IPS-18c (cell line): ENCODE data around the gene PTPN7.

Source experiments
- H3K4me3 ChIP-seq: 2 replicates; pipeline ENCODE4 v1.7.0; 2013; ENCODE audit warnings: low read depth, mild to moderate bottlenecking, low read length, moderate library complexity; ENCODE audit not compliant: insufficient read depth
- H3K9me3 ChIP-seq: one replicate; pipeline ENCODE4 v1.6.1; 2013; ENCODE audit warnings: mild to moderate bottlenecking, low read length, moderate library complexity; ENCODE audit not compliant: control insufficient read depth, insufficient read depth

Gene PTPN7

GRCh38 chr1:202160377-202160940 is at the start of gene PTPN7:
PTPN7 (minus strand) TSS chr1:202160602; CDS start chr1:202159402, 1,200 bp downstream.
- no peak within 1 kb of the TSS for H3K4me3 ChIP-seq

GRCh38 chr1:202208351-202208857 is 48.0 kb upstream of the PTPN7 start:
- no peaks in the 10 kb centered on the region for H3K9me3 ChIP-seq

More at GRCh38 chr1:202160377-202160940, at the start of gene PTPN7:
- H3K9me3 ChIP-seq: peaks cover 3% of the 10 kb centered on the region

GRCh38 chr1:202207292-202207691 is 46.9 kb upstream of the PTPN7 start:
- no peaks in the 10 kb centered on the region for H3K9me3 ChIP-seq
- H3K4me3 ChIP-seq: no peak overlapping the region

More at GRCh38 chr1:202208351-202208857, 48.0 kb upstream of the PTPN7 start:
- no peak overlapping the region for H3K4me3 ChIP-seq

GRCh38 chr1:202205523-202206190 is 45.3 kb upstream of the PTPN7 start:
- Histone ChIP-seq H3K9me3 (no peaks in the 10 kb centered on the region), H3K4me3 (no peak overlapping the region)

GRCh38 chr1:202204065-202204464 is 43.7 kb upstream of the PTPN7 start:
- no peak overlapping the region for H3K4me3 ChIP-seq
- no peaks in the 10 kb centered on the region for H3K9me3 ChIP-seq

- H3K9me3 ChIP-seq: no peaks in the 10 kb centered on the region
These were observed 43.0 kb upstream of the PTPN7 start for GRCh38 chr1:202203238-202204039.

GRCh38 chr1:202202500-202203168 is 42.2 kb upstream of the PTPN7 start:
- Histone ChIP-seq H3K4me3 (no peak overlapping the region), H3K9me3 (no peaks in the 10 kb centered on the region)

More at GRCh38 chr1:202203238-202204039, 43.0 kb upstream of the PTPN7 start:
- no peak overlapping the region for H3K4me3 ChIP-seq

- Histone ChIP-seq H3K9me3 (no peaks in the 10 kb centered on the region), H3K4me3 (no peak overlapping the region)
These were observed 41.6 kb upstream of the PTPN7 start for GRCh38 chr1:202201971-202202370.

GRCh38 chr1:202201266-202201665 is 40.9 kb upstream of the PTPN7 start:
- Histone ChIP-seq H3K4me3 (no peak overlapping the region), H3K9me3 (no peaks in the 10 kb centered on the region)

GRCh38 chr1:202200669-202201068 is 40.3 kb upstream of the PTPN7 start:
- Histone ChIP-seq H3K4me3 (no peak overlapping the region), H3K9me3 (no peaks in the 10 kb centered on the region)

GRCh38 chr1:202200112-202200548 is 39.7 kb upstream of the PTPN7 start:
- H3K9me3 ChIP-seq: no peaks in the 10 kb centered on the region
- H3K4me3 ChIP-seq: no peak overlapping the region

- H3K9me3 ChIP-seq: no peaks in the 10 kb centered on the region
- H3K4me3 ChIP-seq: no peak overlapping the region
These were observed 38.9 kb upstream of the PTPN7 start for GRCh38 chr1:202199040-202199889.

- H3K4me3 ChIP-seq: no peak overlapping the region
- H3K9me3 ChIP-seq: no peaks in the 10 kb centered on the region
These were observed 37.9 kb upstream of the PTPN7 start for GRCh38 chr1:202198366-202198724.

GRCh38 chr1:202197653-202198365 is 37.4 kb upstream of the PTPN7 start:
- Histone ChIP-seq H3K9me3 (no peaks in the 10 kb centered on the region), H3K4me3 (no peak overlapping the region)

GRCh38 chr1:202194328-202194648 is 33.9 kb upstream of the PTPN7 start:
- H3K4me3 ChIP-seq: no peak overlapping the region; the same call in 1 of the 2 replicates
- peaks cover 2% of the 10 kb centered on the region for H3K9me3 ChIP-seq
